ENCODE results near the gene KRTAP23-1. TPM values are rescaled to one million over a fixed set of nuclear protein-coding genes. Genes with fewer than 3 reads are reported as not detected.

Gene KRTAP23-1
- total RNA-seq, 1 donor from 2014 or later: not detected

DNA sequence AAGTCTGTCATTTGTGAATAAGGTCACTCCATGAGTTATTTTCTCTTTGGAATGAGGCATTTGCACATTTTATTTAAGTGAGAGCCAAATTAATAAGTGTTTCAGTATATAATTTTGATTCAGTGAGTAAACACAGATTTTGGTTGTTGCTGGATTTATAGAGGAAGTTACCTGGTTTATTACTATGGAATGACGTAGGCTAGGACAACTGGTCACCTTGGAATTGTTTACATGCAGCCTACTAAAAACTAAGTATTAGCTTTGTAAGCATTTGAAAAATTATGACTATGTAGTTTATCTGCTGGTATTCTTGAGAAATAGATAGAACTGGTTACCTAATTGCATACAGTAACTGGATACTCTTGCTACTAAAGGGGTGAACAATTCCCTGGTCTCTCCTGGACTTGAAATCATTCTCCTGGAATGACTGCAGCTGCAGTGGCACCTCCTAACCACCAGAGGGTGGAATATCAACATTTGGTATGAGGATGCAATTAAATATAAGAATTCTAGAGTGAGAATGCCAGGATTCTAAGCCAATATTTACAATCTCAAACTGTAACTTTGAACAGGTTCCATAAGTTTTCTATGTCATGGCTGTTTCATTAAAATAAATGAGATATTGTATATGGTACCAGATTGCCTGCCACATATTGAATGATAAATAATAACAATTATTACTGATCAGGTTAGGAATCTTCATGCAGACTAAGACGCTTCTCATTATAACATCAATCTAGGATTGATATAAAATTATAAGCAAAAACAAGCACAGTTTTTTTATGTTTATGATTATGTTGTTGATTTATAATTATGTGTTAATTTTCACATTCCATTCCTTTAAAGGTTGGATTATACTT is 7.5 kb downstream of the KRTAP23-1 start:
- Histone ChIP-seq H3K4me1 (no peaks in the 10 kb centered on the region), H3K36me3 (no peaks in the 10 kb centered on the region), H3K9me3 (no peaks in the 10 kb centered on the region), H3K27ac (no peak overlapping the region), H3K4me3 (no peak overlapping the region), H3K27me3 (no peaks in the 10 kb centered on the region)
- TF ChIP-seq POLR2AphosphoS5 (IDR thresholded peaks at IDR 0.05; ENCODE audit: insufficient read depth in 1 of 2, low read depth in 1 of 2) (no peak), POLR2A (IDR thresholded peaks at IDR 0.05) (no peak)
- TF ChIP-seq, protein P1, sequence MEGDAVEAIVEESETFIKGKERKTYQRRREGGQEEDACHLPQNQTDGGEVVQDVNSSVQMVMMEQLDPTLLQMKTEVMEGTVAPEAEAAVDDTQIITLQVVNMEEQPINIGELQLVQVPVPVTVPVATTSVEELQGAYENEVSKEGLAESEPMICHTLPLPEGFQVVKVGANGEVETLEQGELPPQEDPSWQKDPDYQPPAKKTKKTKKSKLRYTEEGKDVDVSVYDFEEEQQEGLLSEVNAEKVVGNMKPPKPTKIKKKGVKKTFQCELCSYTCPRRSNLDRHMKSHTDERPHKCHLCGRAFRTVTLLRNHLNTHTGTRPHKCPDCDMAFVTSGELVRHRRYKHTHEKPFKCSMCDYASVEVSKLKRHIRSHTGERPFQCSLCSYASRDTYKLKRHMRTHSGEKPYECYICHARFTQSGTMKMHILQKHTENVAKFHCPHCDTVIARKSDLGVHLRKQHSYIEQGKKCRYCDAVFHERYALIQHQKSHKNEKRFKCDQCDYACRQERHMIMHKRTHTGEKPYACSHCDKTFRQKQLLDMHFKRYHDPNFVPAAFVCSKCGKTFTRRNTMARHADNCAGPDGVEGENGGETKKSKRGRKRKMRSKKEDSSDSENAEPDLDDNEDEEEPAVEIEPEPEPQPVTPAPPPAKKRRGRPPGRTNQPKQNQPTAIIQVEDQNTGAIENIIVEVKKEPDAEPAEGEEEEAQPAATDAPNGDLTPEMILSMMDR (IDR thresholded peaks at IDR 0.05): peak in 1 of 3 experiments; percentile 44
- intact Hi-C loops (cut with DNase I): no loop called here
- DNase-seq (ENCODE audit: extremely low spot score in 2 of 2): no peak

DNA sequence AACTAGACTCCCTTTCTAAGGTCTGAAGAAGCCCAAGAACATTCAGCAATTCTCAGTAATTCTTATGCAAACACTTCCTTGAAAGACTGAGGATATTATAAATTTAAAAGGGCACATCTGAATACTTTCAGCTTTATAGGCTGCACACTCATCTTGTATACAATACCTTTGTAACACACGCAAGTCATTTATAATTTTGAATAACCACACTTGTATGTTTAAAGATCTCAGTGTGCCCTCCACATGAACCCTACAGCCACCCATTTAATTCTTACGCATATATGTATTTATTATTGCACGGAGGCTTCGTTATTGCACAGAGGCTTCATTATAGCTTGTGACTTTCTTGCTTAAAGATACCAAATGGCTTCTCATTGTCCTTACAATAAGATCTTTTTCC is 9.7 kb downstream of the KRTAP23-1 start:
- Histone ChIP-seq H3K9me3 (no peaks in the 10 kb centered on the region), H3K27ac (no peak overlapping the region), H3K4me3 (no peak overlapping the region), H3K4me1 (no peaks in the 10 kb centered on the region), H3K36me3 (no peaks in the 10 kb centered on the region), H3K27me3 (no peaks in the 10 kb centered on the region)
- intact Hi-C loops (cut with DNase I): no loop called here
- TF ChIP-seq POLR2AphosphoS5 (IDR thresholded peaks at IDR 0.05; ENCODE audit: insufficient read depth in 1 of 2, low read depth in 1 of 2) (no peak), POLR2A (IDR thresholded peaks at IDR 0.05) (no peak)
- TF ChIP-seq, protein P1 (IDR thresholded peaks at IDR 0.05): no peak
- no peak for DNase-seq (ENCODE audit: extremely low spot score in 2 of 2)

DNA sequence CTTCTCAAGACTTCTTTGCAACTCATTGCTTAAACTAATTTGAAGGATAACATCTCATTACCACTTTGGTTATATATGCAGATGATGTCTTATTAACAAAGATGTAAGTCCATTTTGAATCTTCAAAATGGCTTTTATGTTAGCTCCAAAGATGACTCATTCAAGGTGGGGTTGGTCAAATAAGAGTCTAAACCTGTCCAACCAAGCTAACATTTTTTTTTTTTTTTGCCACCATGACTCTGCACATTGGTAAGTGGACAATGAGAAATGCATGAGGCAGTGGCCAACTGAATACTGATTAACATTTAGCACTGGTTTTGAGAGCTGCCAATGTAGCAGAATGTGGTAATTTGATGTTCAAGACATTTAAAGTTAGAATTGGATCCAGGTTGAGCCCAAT is 10.6 kb downstream of the KRTAP23-1 start:
- DNase-seq (ENCODE audit: extremely low spot score in 2 of 2): no peak
- Histone ChIP-seq H3K27me3 (no peaks in the 10 kb centered on the region), H3K4me1 (no peaks in the 10 kb centered on the region), H3K27ac (no peak overlapping the region), H3K9me3 (no peaks in the 10 kb centered on the region), H3K4me3 (no peak overlapping the region), H3K36me3 (no peaks in the 10 kb centered on the region)
- intact Hi-C loops (cut with DNase I): no loop called here
- TF ChIP-seq POLR2A (IDR thresholded peaks at IDR 0.05): no peak
- TF ChIP-seq, protein P1 (IDR thresholded peaks at IDR 0.05): no peak
- no peak for TF ChIP-seq POLR2AphosphoS5 (IDR thresholded peaks at IDR 0.05; ENCODE audit: insufficient read depth in 1 of 2, low read depth in 1 of 2)

DNA sequence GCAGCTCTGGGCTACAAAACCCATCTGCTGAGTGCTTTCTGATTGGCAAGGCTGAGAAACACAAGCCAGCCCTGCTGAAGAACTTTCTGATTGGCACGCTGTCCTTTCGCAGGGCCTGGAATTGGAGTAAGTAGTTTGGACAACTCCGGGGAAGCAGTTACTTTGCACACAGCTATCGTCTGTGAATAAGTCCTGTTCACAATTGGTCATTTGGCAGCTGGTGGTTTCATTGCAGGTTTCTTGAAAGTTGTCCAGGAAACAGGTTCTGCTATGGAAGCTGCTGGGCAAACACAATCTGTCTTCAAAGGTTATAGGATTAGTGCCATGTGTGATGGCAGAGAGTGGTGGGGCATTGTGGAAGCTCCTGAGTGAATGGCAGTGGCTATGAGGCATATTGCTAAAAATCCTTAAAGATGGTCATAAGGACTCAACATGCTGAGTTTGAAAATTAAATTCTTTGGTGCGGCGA is 11.1 kb downstream of the KRTAP23-1 start, which contains the start of gene KRTAP27-1:
Gene KRTAP27-1 (minus strand): TSS at position 419 of the 469 bp plus-strand sequence. CDS start 26 bp downstream, at position 393.
- Histone ChIP-seq H3K27ac (no peak within 1 kb of the TSS), H3K27me3 (no peaks in the 10 kb centered on the region), H3K4me3 (no peak within 1 kb of the TSS), H3K36me3 (no peaks in the 10 kb centered on the region), H3K4me1 (no peaks in the 10 kb centered on the region), H3K9me3 (no peaks in the 10 kb centered on the region)
- TF ChIP-seq, protein P1 (IDR thresholded peaks at IDR 0.05): no peak
- TF ChIP-seq POLR2AphosphoS5 (IDR thresholded peaks at IDR 0.05; ENCODE audit: insufficient read depth in 1 of 2, low read depth in 1 of 2) (no peak), POLR2A (IDR thresholded peaks at IDR 0.05) (no peak)
- DNase-seq (ENCODE audit: extremely low spot score in 2 of 2): no peak
- intact Hi-C loops (cut with DNase I): no loop called here

DNA sequence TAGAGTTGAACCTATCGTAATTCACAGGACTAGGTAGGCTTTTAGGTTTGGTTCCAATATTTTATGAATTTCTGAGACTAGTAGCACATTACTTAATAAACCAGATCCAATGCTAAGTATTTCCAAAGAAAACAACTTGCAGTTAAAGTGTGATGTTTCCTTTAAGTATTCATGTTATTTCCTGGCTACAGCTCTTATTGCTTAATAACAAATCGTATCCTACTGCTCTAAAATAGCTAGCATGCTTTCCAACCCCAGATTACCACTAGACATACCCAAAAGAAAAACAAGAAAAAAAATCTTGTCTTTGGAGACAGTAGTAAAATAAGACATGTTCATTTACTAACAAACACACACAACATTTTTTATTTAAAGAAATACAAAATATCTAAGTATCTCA is 11.8 kb downstream of the KRTAP23-1 start:
- H3K9me3 ChIP-seq: no peaks in the 10 kb centered on the region
- H3K27ac ChIP-seq: no peak overlapping the region
- no peak for DNase-seq (ENCODE audit: extremely low spot score in 2 of 2)
- intact Hi-C loops (cut with DNase I): no loop called here
- H3K27me3 ChIP-seq: no peaks in the 10 kb centered on the region
- TF ChIP-seq POLR2AphosphoS5 (IDR thresholded peaks at IDR 0.05; ENCODE audit: insufficient read depth in 1 of 2, low read depth in 1 of 2): no peak
- TF ChIP-seq, protein P1 (IDR thresholded peaks at IDR 0.05): no peak
- TF ChIP-seq POLR2A (IDR thresholded peaks at IDR 0.05): no peak
- no peaks in the 10 kb centered on the region for H3K36me3 ChIP-seq
- H3K4me3 ChIP-seq: no peak overlapping the region
- H3K4me1 ChIP-seq: no peaks in the 10 kb centered on the region
